GM12878 (cell line): ENCODE measurements around the gene LARGE1. TPM values are rescaled to one million over a fixed set of nuclear protein-coding genes. Genes with fewer than 3 reads are reported as not detected.

Experiments used
- ATAC-seq: fragments of 200-7000 bp; cut with Tn5 transposase; 3 replicates; pipeline ENCODE4 v1.9.1; 2020; ENCODE audit warnings: mild to moderate bottlenecking, moderate library complexity
- BruUV-seq: library from RNA; stranded (reverse); fragments of 400-500 nt; replicated peaks from 2 replicates; lab custom pipeline; 2021; lab: Mats Ljungman, UMichigan
- CTCF ChIA-PET: fragments of 300-600 bp; sonication (Branson Sonifier 250); formaldehyde crosslinking; extraction: SDS; loops from one replicate; lab custom pipeline; 2021; ENCODE audit warnings: inconsistent platforms; lab: Yijun Ruan, JAX
- POLR2A ChIA-PET: fragments of 350-600 bp; formaldehyde crosslinking; extraction: SDS; loops from one replicate; lab custom pipeline; 2021; ENCODE audit warnings: inconsistent platforms; lab: Charles Lee
- RAD21 ChIA-PET: fragments of 300-600 bp; sonication (Branson Sonifier 250); formaldehyde crosslinking; loops from one replicate; lab custom pipeline; 2023; ENCODE audit warnings: antibody characterized with exemption; ENCODE audit not compliant: unreplicated experiment; lab: Charles Lee
- SMC1A ChIA-PET: fragments of 300-600 bp; sonication (Branson Sonifier 250); formaldehyde crosslinking; loops from one replicate; lab custom pipeline; 2023; ENCODE audit not compliant: unreplicated experiment, uncharacterized antibody; lab: Charles Lee
- DNase-seq: peaks from one replicate; pipeline ENCODE4 v3.0.0-alpha.2; 2011; ENCODE audit warnings: low read depth, low spot score
- FAIRE-seq: peaks from 3 replicates; lab custom pipeline; 2011; peaks lifted over from hg19 to GRCh38; lab: Jason Lieb, UNC
- H2AFZ ChIP-seq: 2 replicates; pipeline ENCODE4 v1.6.0; 2011; ENCODE audit warnings: low read depth, low read length, control low read depth; ENCODE audit not compliant: control insufficient read depth
- H3K27ac ChIP-seq: 2 replicates; pipeline ENCODE4 v1.5.1; 2011; ENCODE audit warnings: control low read depth; ENCODE audit not compliant: control insufficient read depth, insufficient read depth
- H3K27me3 ChIP-seq, 2 experiments: replicated peaks in 1 of 2; 2 replicates each; pipeline versions ENCODE4 v1.6.0 to v1.6.1; 2011; ENCODE audit warnings: low read length in 1 of 2; ENCODE audit not compliant: control insufficient read depth in 2 of 2, insufficient read depth in 2 of 2
- H3K36me3 ChIP-seq, 2 experiments: 2 replicates each; pipeline ENCODE4 v1.5.1; 2011; ENCODE audit warnings: low read length in 1 of 2; ENCODE audit not compliant: control insufficient read depth in 2 of 2, insufficient read depth in 2 of 2
- H3K4me1 ChIP-seq: 2 replicates; pipeline ENCODE4 v1.6.1; 2011; ENCODE audit warnings: mild to moderate bottlenecking, low read length, moderate library complexity, mixed read lengths; ENCODE audit not compliant: control insufficient read depth, insufficient read depth
- H3K4me2 ChIP-seq: 2 replicates; pipeline ENCODE4 v1.6.0; 2011; ENCODE audit warnings: control low read depth; ENCODE audit not compliant: control insufficient read depth, insufficient read depth
- H3K4me3 ChIP-seq: fragments of 200-600 bp; sonication (generic); 2 replicates; pipeline ENCODE4 v1.5.1; 2016
- H3K79me2 ChIP-seq: 2 replicates; pipeline ENCODE4 v1.6.0; 2011; ENCODE audit warnings: low read length; ENCODE audit not compliant: control insufficient read depth, insufficient read depth
- H3K9ac ChIP-seq: 2 replicates; pipeline ENCODE4 v1.8.0; 2011; ENCODE audit warnings: low read length, control low read depth, mixed read lengths; ENCODE audit not compliant: control insufficient read depth, insufficient read depth
- H3K9me3 ChIP-seq: replicated peaks from 3 replicates; pipeline ENCODE4 v1.5.1; 2011; ENCODE audit warnings: mild to moderate bottlenecking, low read length; ENCODE audit not compliant: control insufficient read depth, insufficient read depth
- H4K20me1 ChIP-seq: 2 replicates; pipeline ENCODE4 v1.6.0; 2011; ENCODE audit not compliant: control insufficient read depth, insufficient read depth
- BCL11A ChIP-seq: IDR thresholded peaks from 2 replicates; pipeline ENCODE4 v1.6.1; 2011; ENCODE audit warnings: low read depth, low read length
- CBX5 ChIP-seq: sonication (generic); IDR thresholded peaks from 2 replicates; pipeline ENCODE4 v1.6.1; 2016; ENCODE audit warnings: low read depth, moderate library complexity, mild to moderate bottlenecking, inconsistent platforms
- CHD2 ChIP-seq: IDR thresholded peaks from 2 replicates; pipeline ENCODE4 v1.6.1; 2011; ENCODE audit warnings: low read depth, low read length, improper control_type of control experiment, borderline replicate concordance
- CREB1 ChIP-seq: IDR thresholded peaks from 2 replicates; pipeline ENCODE4 v1.6.1; 2012; ENCODE audit warnings: low read depth, mild to moderate bottlenecking, inconsistent platforms
- CTCF ChIP-seq, 3 experiments: IDR thresholded peaks in 2 of 3; conservative IDR thresholded peaks in 1 of 3; 2 replicates each; pipeline ENCODE4 v1.5.1; 2011; ENCODE audit warnings: low read depth in 3 of 3, low read length in 3 of 3, mild to moderate bottlenecking in 3 of 3, control low read depth in 2 of 3, moderate library complexity in 2 of 3, inconsistent platforms in 1 of 3, mixed read lengths in 1 of 3; ENCODE audit not compliant: control insufficient read depth in 2 of 3, insufficient read depth in 1 of 3; ENCODE audit errors: extremely low read depth in 1 of 3
- EZH2 ChIP-seq: IDR thresholded peaks from 2 replicates; pipeline ENCODE4 v1.6.1; 2012; ENCODE audit warnings: low read depth, mild to moderate bottlenecking, control low read depth, inconsistent platforms, low read length, borderline replicate concordance; ENCODE audit not compliant: control insufficient read depth
- FOXM1 ChIP-seq: IDR thresholded peaks from 2 replicates; pipeline ENCODE4 v1.6.1; 2012; ENCODE audit warnings: low read depth, mild to moderate bottlenecking, inconsistent platforms, low read length, moderate library complexity
- KLF5 ChIP-seq: fragments of 450-650 bp; IDR thresholded peaks from 2 replicates; pipeline ENCODE4 v1.6.1; 2014; ENCODE audit warnings: mild to moderate bottlenecking; ENCODE audit not compliant: partially characterized antibody
- MEF2A ChIP-seq: IDR thresholded peaks from 2 replicates; pipeline ENCODE4 v1.6.1; 2011; ENCODE audit warnings: low read depth, mild to moderate bottlenecking, low read length, moderate library complexity; ENCODE audit not compliant: insufficient read depth
- NR2F1 ChIP-seq: fragments of 450-650 bp; conservative IDR thresholded peaks from 2 replicates; pipeline ENCODE4 v1.6.1; 2017; ENCODE audit warnings: mild to moderate bottlenecking
- PAX5 ChIP-seq: IDR thresholded peaks from 2 replicates; pipeline ENCODE4 v1.6.1; 2011; ENCODE audit warnings: low read depth, low read length, borderline replicate concordance
- POLR2AphosphoS5 ChIP-seq: IDR thresholded peaks from 2 replicates; pipeline ENCODE4 v1.6.1; 2011; ENCODE audit warnings: mild to moderate bottlenecking, low read length, inconsistent platforms
- RAD21 ChIP-seq: IDR thresholded peaks from 2 replicates; pipeline ENCODE4 v1.6.1; 2011; ENCODE audit warnings: mild to moderate bottlenecking, low read depth, low read length, moderate library complexity; ENCODE audit not compliant: insufficient read depth
- RUNX3 ChIP-seq: IDR thresholded peaks from 2 replicates; pipeline ENCODE4 v1.6.1; 2012; ENCODE audit warnings: low read length, inconsistent platforms
- SMC3 ChIP-seq: IDR thresholded peaks from 2 replicates; pipeline ENCODE4 v1.6.1; 2011; ENCODE audit warnings: low read length, improper control_type of control experiment, borderline replicate concordance
- SPI1 ChIP-seq: IDR thresholded peaks from 2 replicates; pipeline ENCODE4 v1.6.1; 2011; ENCODE audit warnings: low read depth, mild to moderate bottlenecking, low read length, moderate library complexity, borderline replicate concordance; ENCODE audit not compliant: insufficient read depth
- TBL1XR1 ChIP-seq: IDR thresholded peaks from 2 replicates; pipeline ENCODE4 v1.6.1; 2012; ENCODE audit warnings: low read depth, low read length, improper control_type of control experiment
- ZBED1 ChIP-seq: IDR thresholded peaks from 2 replicates; pipeline ENCODE4 v1.6.1; 2016; ENCODE audit warnings: borderline replicate concordance
- WGBS: methylation state at CpG from one replicate; pipeline ENCODE4 v1.1.6; 2016; ENCODE audit warnings: low lambda C conversion rate; ENCODE audit not compliant: insufficient replicate concordance, insufficient coverage; ENCODE audit errors: missing lambda C conversion rate; 5-methylcytosine and 5-hydroxymethylcytosine counted together
- in situ Hi-C: fragments of 300-500 bp; cut with MboI; formaldehyde crosslinking; loops from 9 replicates; pipeline ENCODE4 v1.14.3; 2018; ENCODE audit warnings: mixed read lengths
- intact Hi-C: fragments of 100-400 bp; cut with micrococcal nuclease; formaldehyde crosslinking; loops from one replicate; pipeline ENCODE4 v1.14.2; 2022; ENCODE audit not compliant: unreplicated experiment
- polyA plus RNA-seq, 11 experiments: library from polyadenylated mRNA; depleted of rRNA in 4 of 11; unstranded in 6 of 11; stranded (reverse) in 5 of 11; fragments of >200 nt; fragmentation: Nextera tagmentation in 4 of 11; fragmentation: Illumina TruSeq in 1 of 11; extraction: Ambion mirVana in 4 of 11; extraction: Trizol in 1 of 11; gene quantifications; 1 replicate in 1 of 11; 2 replicates in 10 of 11; pipeline versions ENCODE4 v1.2.1 to v1.2.3, GENCODE V29; 2011 to 2016; ENCODE audit warnings: inconsistent platforms in 2 of 11, missing spikeins in 2 of 11, low read depth in 1 of 11
- total RNA-seq, 4 experiments: library from RNA; depleted of rRNA in 3 of 4; stranded (reverse); fragments of >200 nt in 3 of 4; fragmentation: Illumina TruSeq in 1 of 4; extraction: Trizol in 1 of 4; gene quantifications; 2 replicates each; pipeline versions ENCODE4 v1.2.1 to v1.2.3, GENCODE V29; 2013 to 2021

The LARGE1 gene
- total and polyA plus RNA-seq, 10 of the 15 experiments (the other 5 are each of a cell fraction or from before 2014, with no cell fraction given) = 3.2 to 41.4 (median 17.3) TPM

- WGBS = 39% methylated on average over 17 of the region's 17 CpGs
- SMC1A ChIA-PET = interaction anchor here (0.8 to 2.7 kb wide), 13 partner anchors 70 to 1308 kb away, joined by 3 to 13 read pairs (median 3); no protein-coding TSS in a partner anchor
- peak; percentile 86 for FAIRE-seq
These were observed 3.5 kb upstream of the LARGE1 start for GRCh38 chr22:33923660-33924246.

More at GRCh38 chr22:33923660-33924246, 3.5 kb upstream of the LARGE1 start:
- Histone ChIP-seq H3K4me3 (no peak overlapping the region), H3K9me3 (no peaks in the 10 kb centered on the region), H3K4me2 (no peak overlapping the region), H3K27ac (no peak overlapping the region), H3K27me3 (peaks cover 0 to 1% of the 10 kb centered on the region in 2 experiments; a peak in 2 of 4 replicates), H3K4me1 (no peaks in the 10 kb centered on the region), H4K20me1 (no peaks in the 10 kb centered on the region), H2AFZ (no peak overlapping the region), H3K9ac (no peak overlapping the region), H3K36me3 (no peaks in the 10 kb centered on the region), H3K79me2 (peaks cover 14% of the 10 kb centered on the region)
- RAD21 ChIA-PET = interaction anchor here (0.6 to 3.3 kb wide), 8 partner anchors 27 to 1227 kb away, joined by 3 to 18 read pairs (median 6); no protein-coding TSS in a partner anchor
- intact Hi-C loops = loop anchor here (2.0 to 5.0 kb wide), 3 partner anchors 187 to 1234 kb away; no protein-coding TSS in a partner anchor
- TF ChIP-seq CREB1 = no peak
- no peak for TF ChIP-seq BCL11A
- no peak for TF ChIP-seq KLF5
- TF ChIP-seq NR2F1 = 0 out of 2 replicates have a peak, but pooled peaks have one; percentile 14
- TF ChIP-seq PAX5 = no peak
- 0 out of 2 replicates have a peak, but pooled peaks have one; percentile 15 for TF ChIP-seq FOXM1
- no peak for TF ChIP-seq MEF2A
- peak; percentile 41; the same call in 1 of the 2 replicates for TF ChIP-seq SPI1
- TF ChIP-seq CTCF (IDR thresholded peaks at IDR 0.05 in 2 of 3, conservative IDR thresholded peaks at IDR 0.05 in 1 of 3; ENCODE audit: control insufficient read depth in 2 of 3, extremely low read depth in 1 of 3, insufficient read depth in 1 of 3, low read depth in 3 of 3, low read length in 3 of 3) = peak; percentile 63 to 68 (median 65)
- TF ChIP-seq CBX5 = no peak
- TF ChIP-seq CHD2 = no peak
- TF ChIP-seq EZH2 = no peak
- peak; percentile 83 for TF ChIP-seq RAD21
- no peak for TF ChIP-seq ZBED1
- TF ChIP-seq POLR2AphosphoS5 = no peak
- TF ChIP-seq TBL1XR1 = no peak
- peak; percentile 48; the same call in 1 of the 2 replicates for TF ChIP-seq SMC3
- 0 out of 2 replicates have a peak, but pooled peaks have one; percentile 19 for TF ChIP-seq RUNX3
- CTCF ChIA-PET = interaction anchor here (1.0 to 3.2 kb wide), 21 partner anchors 9 to 1307 kb away, joined by 3 to 17 read pairs (median 4); no protein-coding TSS in a partner anchor
- in situ Hi-C loops = loop anchor here (10.0 kb wide), 1 partner anchor 1221 kb away; no protein-coding TSS in a partner anchor
- BruUV-seq = no TSS peak
- DNase-seq = no peak
- ATAC-seq = no peak
- POLR2A ChIA-PET = no interaction called here
